HG03175 (cell line): ENCODE data around the gene LZTS2.
A peak's percentile ranks its signal among the peaks of the same experiment; 100 is the strongest.

ENCODE experiments used
- ATAC-seq: cut with Tn5 transposase; IDR thresholded peaks from one replicate; pipeline ENCODE4 v1.9.1; 2021; ENCODE audit warnings: mild to moderate bottlenecking, moderate library complexity; ENCODE audit not compliant: unreplicated experiment

Gene LZTS2

GRCh38 chr10:101047961-101048892 lies 48.6 kb downstream of the LZTS2 start:
- ATAC-seq: no peak

DNA sequence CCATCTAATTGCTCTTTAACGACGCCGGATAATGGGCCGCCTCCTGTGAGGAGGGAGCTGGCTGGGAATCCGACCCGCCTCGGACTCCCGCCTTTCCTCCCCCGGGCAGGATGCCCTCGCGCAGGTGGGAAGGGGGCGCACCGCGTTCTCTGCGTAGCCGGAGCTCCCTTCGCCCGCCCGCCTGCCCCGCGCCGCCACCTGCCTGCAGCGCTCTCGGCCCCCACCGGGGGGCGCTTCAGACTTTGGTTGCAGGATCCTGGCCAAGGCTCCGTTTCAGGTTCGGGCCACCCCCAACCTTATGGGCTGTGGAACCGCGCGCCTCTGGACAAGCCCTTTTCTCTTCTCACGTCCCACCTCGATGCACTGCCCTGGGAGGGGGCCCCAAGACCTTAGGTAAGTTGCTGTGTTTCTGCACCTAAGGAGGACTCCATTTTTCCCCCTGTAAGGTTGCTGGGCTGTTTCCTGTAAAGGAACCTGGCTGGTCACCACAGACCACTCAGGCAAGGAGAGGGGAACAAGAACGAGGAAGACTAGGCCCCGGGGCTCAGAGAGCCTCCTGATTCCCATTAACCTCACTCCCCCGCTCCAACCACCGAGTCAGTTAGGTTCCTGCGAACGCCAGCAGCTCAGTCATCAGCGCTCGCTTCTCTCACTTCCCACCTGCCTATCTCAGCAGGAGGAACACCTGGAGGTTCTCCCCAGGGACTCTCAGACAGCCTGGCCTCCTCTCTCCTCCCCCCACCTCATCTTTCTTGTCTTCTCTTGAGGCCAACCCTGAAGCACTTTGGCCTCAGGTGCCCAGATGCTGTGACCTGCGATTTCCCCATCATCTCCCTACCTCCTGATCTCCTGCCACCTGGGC lies 50.8 kb downstream of the LZTS2 start:
- peak; percentile 68 for ATAC-seq

- ATAC-seq: no peak
These were observed 52.7 kb downstream of the LZTS2 start for GRCh38 chr10:101052285-101052684.

DNA sequence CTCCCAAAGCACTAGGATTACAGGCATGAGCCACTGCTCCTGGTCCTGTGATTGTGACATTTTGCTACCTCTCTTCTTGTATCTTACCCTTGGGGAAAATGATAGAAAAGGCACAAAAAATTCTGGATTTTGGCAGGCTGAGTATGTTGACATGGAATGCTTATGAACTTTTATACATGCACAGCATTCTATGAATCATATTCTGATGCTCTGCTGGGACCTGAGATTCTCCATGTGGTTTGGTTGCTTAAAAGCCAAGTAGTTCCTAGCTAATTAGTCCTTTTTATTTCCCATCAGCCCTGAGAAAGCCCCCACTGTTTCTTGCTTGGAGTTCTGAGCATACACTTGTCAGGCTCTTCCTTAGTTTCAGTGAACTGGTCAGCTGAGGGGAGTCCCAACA lies 53.9 kb downstream of the LZTS2 start:
- ATAC-seq: no peak

GRCh38 chr10:101054351-101054750 lies 54.7 kb downstream of the LZTS2 start:
- no peak for ATAC-seq

GRCh38 chr10:101054876-101055275 lies 55.3 kb downstream of the LZTS2 start:
- ATAC-seq: no peak

DNA sequence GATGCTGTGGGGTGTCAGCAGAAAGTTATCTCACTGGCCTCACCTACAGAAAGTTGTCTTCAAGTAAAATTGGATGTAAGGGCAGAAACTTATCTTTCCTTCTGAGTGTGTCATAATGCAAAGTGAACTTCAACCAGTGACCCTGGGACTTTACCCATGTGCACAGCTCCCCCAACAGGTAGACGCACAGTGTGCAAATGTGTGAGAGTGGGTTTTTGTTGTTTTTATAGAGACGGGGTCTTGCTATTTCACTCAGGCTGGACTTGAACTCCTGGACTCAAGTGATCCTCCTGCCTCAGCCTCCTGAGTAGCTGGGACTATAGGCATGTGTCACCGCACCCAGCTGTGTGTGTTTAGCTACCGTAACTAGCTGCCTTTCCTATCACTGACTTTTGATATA lies 55.8 kb downstream of the LZTS2 start:
- ATAC-seq: no peak

- ATAC-seq: no peak
These were observed 57.0 kb downstream of the LZTS2 start for GRCh38 chr10:101056365-101057151.
